MG63 (cell line): ENCODE measurements around the gene B4GALT3. TPM values are rescaled to one million over a fixed set of nuclear protein-coding genes. Genes with fewer than 3 reads are reported as not detected.
A peak's percentile ranks its signal among the peaks of the same experiment; 100 is the strongest.

Experiments
- DNase-seq: peaks from one replicate; pipeline ENCODE4 v3.0.0-alpha.2; 2020
- H3K27me3 ChIP-seq: fragments of 250-450 bp; sonication (Bioruptor Pico); 2 replicates; pipeline ENCODE4 v1.5.1; 2020; ENCODE audit warnings: mild to moderate bottlenecking, moderate library complexity
- H3K36me3 ChIP-seq: fragments of 250-450 bp; sonication (Bioruptor Pico); 2 replicates; pipeline ENCODE4 v1.5.1; 2020; ENCODE audit warnings: mild to moderate bottlenecking, moderate library complexity
- H3K4me3 ChIP-seq: fragments of 250-450 bp; sonication (Bioruptor Pico); 2 replicates; pipeline ENCODE4 v1.5.1; 2020; ENCODE audit warnings: mild to moderate bottlenecking, moderate library complexity
- H3K9me3 ChIP-seq: fragments of 250-450 bp; sonication (Bioruptor Pico); 2 replicates; pipeline ENCODE4 v1.5.1; 2020; ENCODE audit warnings: mild to moderate bottlenecking, moderate library complexity
- total RNA-seq: library from RNA; depleted of rRNA; stranded (reverse); fragments of >200 nt; shearing (Covaris generic); gene quantifications from 2 replicates; pipeline ENCODE4 v1.2.3, GENCODE V29; 2014; ENCODE audit warnings: low replicate concordance

B4GALT3 gene
- total RNA-seq, 1 experiment from 2014 or later: 25.7 TPM

DNA sequence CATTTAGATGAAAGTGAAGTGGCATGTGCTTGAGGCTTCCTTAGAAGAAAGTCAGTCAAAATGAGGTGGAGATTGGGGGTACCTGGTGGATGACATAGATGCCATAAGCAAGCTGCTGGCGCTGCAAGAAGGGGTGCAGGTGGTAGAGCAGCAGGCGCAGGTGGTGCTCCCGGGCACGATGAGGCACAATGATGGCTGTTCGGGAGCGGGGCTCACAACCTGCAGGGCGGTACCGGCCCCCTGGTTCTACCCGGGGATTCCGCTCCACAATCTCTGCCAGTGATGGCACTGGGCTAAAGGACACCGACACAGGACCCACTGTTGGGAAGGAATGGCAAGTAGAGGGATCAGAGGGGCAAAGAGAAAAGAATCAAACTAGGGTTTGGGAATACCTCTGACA is 2.4 kb downstream of the B4GALT3 start:
- Histone ChIP-seq H3K36me3 (peaks cover 50% of the 10 kb centered on the region), H3K9me3 (no peaks in the 10 kb centered on the region), H3K27me3 (no peaks in the 10 kb centered on the region), H3K4me3 (no peak overlapping the region)
- no peak for DNase-seq

DNA sequence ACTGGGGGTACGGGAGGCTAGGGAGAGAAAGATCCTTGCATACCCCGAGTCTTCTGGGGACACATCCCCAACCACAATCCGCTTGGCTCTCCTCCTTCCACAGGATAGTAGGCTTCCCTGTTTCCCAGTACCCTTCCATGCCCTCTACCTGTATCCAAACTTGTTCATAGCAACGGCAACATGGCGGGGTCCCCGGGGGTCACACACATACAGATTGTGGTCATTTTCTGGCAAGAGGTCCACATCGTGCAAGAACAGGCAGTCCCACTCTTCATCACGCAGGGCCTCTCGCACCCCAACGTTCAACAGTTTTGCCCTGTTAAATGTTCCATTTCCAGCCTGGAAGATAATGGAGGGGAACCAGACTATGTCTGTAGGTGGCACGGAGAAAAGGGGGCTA is 3.6 kb downstream of the B4GALT3 start:
- H3K36me3 ChIP-seq: peaks cover 58% of the 10 kb centered on the region

DNA sequence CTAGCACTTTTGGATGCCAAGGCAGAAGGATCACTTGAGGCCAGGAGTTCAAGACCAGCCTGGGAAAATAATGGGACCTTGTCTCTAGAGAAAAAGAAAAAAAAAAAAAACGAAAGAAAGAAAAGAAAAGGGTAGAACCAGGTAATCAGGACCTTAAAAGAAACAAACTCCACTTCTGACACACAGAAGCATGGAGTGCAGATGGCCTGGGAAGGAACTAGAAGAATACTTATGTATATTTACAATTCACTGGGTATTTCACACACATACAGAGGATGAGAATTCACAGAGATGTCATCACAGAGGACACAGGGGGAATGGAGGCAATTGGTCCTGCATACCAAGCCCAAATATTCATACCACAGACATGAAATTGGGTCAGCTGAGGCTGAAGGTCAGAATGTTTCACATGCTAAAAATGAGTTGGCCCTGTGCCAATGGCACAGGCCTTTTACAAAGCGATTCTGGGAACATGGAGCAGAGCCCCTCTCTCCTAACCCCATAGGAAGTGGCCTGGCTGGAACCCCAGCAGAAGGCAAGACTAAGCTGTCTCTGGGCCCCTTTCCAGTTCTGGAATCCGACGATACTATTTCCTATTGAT is 4.4 kb downstream of the B4GALT3 start:
- H3K27me3 ChIP-seq: no peaks in the 10 kb centered on the region
- H3K9me3 ChIP-seq: no peaks in the 10 kb centered on the region
- H3K4me3 ChIP-seq: no peak overlapping the region
- peak; percentile 41 for DNase-seq
- H3K36me3 ChIP-seq: peaks cover 59% of the 10 kb centered on the region

More for the DNA sequence above, 3.6 kb downstream of the B4GALT3 start:
- H3K27me3 ChIP-seq: no peaks in the 10 kb centered on the region
- no peak for DNase-seq
- no peak overlapping the region for H3K4me3 ChIP-seq
- H3K9me3 ChIP-seq: no peaks in the 10 kb centered on the region

DNA sequence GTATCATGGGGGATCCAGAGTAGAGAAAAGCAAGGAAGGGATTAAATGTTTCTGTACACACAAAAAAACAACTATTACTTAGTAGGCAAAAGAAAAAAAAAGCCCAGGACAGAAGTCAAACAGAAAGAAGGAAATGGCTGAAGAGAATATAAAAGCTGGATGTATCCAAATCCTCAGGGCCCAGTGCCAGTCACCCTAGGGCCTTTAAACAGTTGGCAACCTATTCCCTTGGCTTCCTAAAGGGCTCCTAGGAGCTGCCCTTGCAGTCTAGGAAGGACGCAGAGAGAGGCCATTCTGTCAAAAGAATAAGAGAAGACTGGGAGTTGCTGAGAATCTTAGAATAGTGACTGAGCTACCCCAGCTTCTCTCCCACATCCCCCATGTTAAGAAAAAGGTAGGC is 5.0 kb downstream of the B4GALT3 start:
- Histone ChIP-seq H3K36me3 (peaks cover 59% of the 10 kb centered on the region), H3K9me3 (no peaks in the 10 kb centered on the region), H3K4me3 (no peak overlapping the region), H3K27me3 (no peaks in the 10 kb centered on the region)
- no peak for DNase-seq

DNA sequence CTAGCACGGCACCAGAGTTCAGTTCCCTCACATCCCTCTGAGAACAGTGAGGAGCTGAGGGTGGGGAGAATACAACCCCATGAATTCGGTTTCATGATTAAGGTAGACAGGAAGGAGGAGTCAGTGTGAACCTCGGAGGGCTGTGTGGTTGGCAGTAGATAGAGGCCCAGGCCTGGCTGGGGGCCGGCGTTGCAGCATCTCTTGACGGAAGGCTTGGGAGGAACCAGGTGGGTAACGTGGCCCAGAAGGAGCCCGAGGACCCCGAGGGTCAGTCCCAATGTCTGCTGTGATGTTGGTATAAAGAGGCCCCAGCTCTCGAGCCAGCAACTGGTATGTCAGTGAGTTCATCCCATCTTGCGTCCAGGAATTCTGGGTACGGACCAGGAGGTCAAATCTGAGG is 5.6 kb downstream of the B4GALT3 start:
- Histone ChIP-seq H3K4me3 (no peak overlapping the region), H3K27me3 (no peaks in the 10 kb centered on the region), H3K36me3 (peaks cover 59% of the 10 kb centered on the region), H3K9me3 (no peaks in the 10 kb centered on the region)
- DNase-seq: no peak

DNA sequence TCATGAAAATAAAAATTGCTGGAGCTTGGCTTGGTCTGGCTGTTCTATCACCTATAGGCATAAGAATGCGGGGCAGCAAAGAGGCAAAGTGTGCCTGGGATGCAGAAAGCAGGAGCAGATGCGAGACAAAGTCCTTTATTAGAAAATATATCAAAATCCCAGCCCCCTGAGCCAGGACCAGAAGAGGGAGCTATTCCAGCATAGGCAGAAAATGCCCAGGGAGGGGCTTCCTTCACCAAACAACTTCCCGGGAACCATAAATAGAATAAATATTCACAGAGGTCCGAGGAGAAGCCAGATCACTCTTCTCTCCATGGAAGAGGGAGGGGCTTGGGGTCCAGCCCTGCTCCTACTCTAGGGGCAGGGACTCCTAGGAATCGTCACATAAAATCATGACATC is 6.1 kb downstream of the B4GALT3 start:
- Histone ChIP-seq H3K27me3 (no peaks in the 10 kb centered on the region), H3K9me3 (no peaks in the 10 kb centered on the region), H3K4me3 (no peak overlapping the region), H3K36me3 (peaks cover 57% of the 10 kb centered on the region)
- no peak for DNase-seq

DNA sequence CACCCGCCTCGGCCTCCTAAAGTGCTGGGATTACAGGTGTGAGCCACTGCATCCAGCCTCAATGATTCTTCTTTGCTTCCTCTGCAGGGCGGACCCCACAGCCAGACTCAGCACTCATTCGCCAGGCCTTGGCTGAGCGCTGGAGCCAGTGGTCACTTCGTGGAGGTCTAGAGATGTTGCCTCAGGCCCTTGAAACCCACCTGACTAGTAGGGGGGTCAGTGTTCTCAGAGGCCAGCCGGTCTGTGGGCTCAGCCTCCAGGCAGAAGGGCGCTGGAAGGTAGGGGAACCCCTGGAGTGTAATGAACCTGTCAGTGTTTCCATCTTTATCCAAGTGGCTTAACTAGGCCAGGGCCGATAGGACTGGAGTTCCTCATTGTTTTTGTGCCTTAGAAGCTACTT is 8.4 kb downstream of the B4GALT3 start:
- Histone ChIP-seq H3K9me3 (no peaks in the 10 kb centered on the region), H3K27me3 (no peaks in the 10 kb centered on the region), H3K4me3 (no peak overlapping the region), H3K36me3 (peaks cover 48% of the 10 kb centered on the region)
- DNase-seq: no peak

DNA sequence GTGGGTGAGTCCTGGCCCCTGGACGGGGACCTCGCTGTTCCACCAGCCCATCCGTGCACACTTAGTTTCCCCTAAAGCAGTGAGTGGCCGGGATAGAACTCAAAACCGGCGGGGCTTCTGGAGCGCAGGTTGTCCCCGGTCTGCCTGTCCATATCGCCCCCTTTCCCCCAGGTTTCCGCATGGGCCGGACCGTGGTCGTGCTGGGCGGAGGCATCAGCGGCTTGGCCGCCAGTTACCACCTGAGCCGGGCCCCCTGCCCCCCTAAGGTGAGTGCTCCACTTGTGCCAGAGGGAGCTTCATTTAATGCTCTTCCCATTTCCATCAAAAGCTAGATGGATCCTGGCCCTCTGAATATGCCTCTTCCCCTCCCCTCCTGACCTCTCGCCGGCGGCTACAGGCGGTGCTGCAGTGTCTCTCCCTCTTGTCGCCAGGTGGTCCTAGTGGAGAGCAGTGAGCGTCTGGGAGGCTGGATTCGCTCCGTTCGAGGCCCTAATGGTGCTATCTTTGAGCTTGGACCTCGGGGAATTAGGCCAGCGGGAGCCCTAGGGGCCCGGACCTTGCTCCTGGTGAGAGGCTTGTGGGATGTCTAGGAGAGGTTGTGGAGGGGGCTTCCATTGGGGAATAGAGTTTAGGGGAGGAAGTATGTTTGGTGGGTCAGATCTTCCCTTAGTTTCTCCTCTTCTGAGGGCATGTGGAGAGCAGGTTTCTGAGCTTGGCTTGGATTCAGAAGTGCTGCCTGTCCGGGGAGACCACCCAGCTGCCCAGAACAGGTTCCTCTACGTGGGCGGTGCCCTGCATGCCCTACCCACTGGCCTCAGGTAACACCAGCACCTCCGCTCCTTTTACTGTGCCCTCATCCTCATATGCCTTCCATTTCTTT is 10.4 kb downstream of the B4GALT3 start:
- Histone ChIP-seq H3K4me3 (peak overlapping the region; percentile 74), H3K36me3 (peaks cover 45% of the 10 kb centered on the region), H3K27me3 (no peaks in the 10 kb centered on the region), H3K9me3 (no peaks in the 10 kb centered on the region)
- no peak for DNase-seq

DNA sequence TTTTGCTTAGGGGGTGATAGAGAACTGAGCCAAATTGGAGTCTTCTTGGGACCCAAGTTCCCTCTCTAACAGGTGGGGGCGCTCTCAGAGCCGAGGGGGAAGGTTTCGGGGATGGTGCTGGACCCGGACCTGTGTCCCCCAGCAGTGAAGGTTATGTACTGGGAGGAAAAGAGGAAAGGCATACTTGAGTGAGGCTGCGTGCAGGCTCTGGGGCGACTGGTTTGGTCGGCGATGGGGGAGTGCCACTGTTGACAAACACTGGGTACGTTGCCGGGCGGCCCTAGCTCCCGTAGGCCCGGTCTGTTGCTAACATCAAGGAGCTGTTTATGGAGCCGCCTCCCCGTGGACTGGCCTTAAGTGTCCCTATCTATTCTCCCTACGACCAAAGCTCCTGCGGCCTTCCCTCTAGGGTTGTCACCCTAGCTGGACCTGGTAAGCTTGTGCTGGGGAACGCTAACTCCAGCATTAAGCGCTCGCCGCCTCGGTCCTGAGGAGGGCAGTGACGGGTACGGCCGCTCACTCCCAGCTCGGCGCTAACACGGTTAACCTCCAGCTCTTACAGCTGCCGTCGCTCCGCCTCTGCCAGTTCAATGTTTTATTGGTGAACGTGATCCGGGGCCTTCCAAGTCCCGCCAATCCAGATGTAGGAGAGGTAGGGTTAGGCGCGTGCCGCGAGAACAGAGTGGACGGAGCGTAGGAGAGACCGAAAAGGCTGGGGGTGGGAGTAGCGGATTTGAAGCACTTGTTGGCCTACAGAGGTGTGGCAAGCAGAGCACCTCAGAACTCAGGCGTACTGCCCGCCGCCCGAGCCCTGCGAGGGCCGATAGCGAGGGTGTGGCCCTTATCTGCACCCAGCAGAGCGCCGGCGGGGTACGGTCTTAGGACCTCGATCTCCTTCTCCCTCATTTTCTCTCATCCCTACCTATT is 11.3 kb downstream of the B4GALT3 start, which contains the start of gene PPOX:
Gene PPOX, plus strand, starts transcription at position 685 of the 927 bp plus-strand sequence. CDS start 422 bp downstream, outside the sequence.
- H3K4me3 ChIP-seq: peak within 1 kb of the TSS; percentile 74
- H3K36me3 ChIP-seq: peaks cover 43% of the 10 kb centered on the region
- peak; percentile 99 for DNase-seq
- no peaks in the 10 kb centered on the region for H3K27me3 ChIP-seq
- no peaks in the 10 kb centered on the region for H3K9me3 ChIP-seq

DNA sequence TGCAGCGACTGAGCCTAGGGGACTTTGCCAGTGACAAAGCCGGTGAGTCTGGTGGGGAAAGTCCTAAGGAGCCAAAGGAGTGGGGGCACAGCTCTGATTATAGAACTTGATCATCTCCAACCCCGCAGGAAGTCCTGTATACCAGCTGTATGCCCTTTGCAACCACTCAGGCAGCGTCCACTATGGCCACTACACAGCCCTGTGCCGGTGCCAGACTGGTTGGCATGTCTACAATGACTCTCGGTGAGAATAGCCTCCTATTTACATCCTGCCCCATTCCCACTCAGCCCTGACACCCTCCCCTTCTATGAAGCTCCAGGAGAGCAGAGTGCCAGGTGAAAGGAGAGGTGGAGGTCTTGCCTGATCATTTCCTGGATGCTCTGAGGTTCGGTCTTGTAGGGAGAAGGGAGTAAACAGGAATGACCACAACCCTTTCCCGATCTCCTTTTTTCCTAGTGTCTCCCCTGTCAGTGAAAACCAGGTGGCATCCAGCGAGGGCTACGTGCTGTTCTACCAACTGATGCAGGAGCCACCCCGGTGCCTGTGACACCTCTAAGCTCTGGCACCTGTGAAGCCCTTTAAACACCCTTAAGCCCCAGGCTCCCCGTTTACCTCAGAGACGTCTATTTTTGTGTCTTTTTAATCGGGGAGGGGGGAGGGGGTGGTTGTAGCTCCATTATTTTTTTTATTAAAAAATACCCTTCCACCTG is 12.3 kb downstream of the B4GALT3 start:
- Histone ChIP-seq H3K27me3 (no peaks in the 10 kb centered on the region), H3K9me3 (no peaks in the 10 kb centered on the region), H3K4me3 (peak overlapping the region; percentile 74), H3K36me3 (peaks cover 42% of the 10 kb centered on the region)
- DNase-seq: no peak

DNA sequence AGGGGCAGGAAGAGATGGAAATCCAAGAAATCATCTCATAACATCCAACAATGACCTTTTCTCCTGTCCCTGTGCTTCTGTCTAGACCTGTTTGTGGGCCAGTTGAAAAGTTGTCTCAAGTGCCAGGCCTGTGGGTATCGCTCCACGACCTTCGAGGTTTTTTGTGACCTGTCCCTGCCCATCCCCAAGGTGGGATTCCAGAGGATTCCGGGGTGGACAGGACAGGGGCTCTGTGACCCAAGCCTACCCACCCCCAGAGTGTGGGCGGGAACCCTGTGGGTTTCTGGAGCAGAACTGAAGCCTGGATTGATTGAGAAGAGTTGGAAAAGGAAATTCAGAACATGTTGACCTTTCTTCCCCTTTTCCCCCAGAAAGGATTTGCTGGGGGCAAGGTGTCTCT is 13.5 kb downstream of the B4GALT3 start:
- Histone ChIP-seq H3K4me3 (no peak overlapping the region), H3K36me3 (peaks cover 36% of the 10 kb centered on the region), H3K9me3 (no peaks in the 10 kb centered on the region), H3K27me3 (no peaks in the 10 kb centered on the region)
- no peak for DNase-seq

DNA sequence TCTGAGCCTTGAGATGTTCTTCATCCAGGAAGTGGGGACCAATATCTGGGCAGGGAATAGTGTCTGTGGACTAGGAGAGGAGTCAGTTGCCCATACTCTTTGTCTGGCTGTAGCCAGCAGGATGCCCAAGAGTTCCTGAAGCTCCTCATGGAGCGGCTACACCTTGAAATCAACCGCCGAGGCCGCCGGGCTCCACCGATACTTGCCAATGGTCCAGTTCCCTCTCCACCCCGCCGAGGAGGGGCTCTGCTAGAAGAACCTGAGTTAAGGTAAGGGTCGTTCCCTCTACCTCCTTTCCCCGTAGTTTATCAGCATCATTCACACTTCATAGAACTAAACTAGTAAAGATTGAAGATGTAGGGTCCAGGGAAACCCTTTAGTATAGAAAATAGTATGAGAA is 14.5 kb downstream of the B4GALT3 start:
- H3K4me3 ChIP-seq: no peak overlapping the region
- DNase-seq: no peak
- H3K27me3 ChIP-seq: no peaks in the 10 kb centered on the region
- peaks cover 43% of the 10 kb centered on the region for H3K36me3 ChIP-seq
- H3K9me3 ChIP-seq: no peaks in the 10 kb centered on the region

DNA sequence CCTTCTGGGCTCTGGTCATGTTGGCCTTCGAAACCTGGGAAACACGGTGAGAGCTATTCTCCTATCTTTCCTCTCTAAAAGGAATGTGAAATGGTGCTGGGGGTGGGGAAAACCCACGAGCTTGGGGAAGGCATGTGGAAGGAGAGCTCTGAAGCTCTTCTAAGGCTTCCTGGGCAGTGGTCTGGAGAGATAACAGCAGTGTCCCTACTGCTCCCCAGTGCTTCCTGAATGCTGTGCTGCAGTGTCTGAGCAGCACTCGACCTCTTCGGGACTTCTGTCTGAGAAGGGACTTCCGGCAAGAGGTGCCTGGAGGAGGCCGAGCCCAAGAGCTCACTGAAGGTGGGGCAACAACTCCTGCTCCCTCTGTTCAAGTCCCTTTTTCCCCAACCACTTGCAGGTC is 15.3 kb downstream of the B4GALT3 start:
- peaks cover 43% of the 10 kb centered on the region for H3K36me3 ChIP-seq
- no peak for DNase-seq

DNA sequence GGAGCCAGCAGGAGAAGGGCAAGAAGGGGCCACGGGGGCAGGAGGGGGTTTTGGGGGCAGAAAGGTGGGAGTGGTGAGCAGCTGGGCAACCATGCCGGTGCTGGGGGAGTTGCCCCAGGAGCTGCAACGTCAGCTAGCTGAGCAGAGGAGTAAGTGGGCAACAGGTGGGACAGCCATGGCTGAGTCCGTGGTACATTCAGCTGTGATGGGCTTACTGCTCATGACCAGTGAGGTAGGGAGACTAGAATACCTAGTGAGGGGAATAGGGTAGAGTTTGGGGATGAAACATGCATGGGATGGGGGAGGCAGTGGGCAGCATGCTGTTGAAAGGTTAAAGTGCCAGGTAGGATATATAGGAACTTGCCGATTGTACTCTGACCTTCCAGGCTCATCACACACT is 15.7 kb downstream of the B4GALT3 start:
- Histone ChIP-seq H3K36me3 (peaks cover 43% of the 10 kb centered on the region), H3K9me3 (no peaks in the 10 kb centered on the region), H3K4me3 (no peak overlapping the region), H3K27me3 (no peaks in the 10 kb centered on the region)
- no peak for DNase-seq

More for the DNA sequence above, 15.3 kb downstream of the B4GALT3 start:
- Histone ChIP-seq H3K4me3 (no peak overlapping the region), H3K9me3 (no peaks in the 10 kb centered on the region), H3K27me3 (no peaks in the 10 kb centered on the region)

DNA sequence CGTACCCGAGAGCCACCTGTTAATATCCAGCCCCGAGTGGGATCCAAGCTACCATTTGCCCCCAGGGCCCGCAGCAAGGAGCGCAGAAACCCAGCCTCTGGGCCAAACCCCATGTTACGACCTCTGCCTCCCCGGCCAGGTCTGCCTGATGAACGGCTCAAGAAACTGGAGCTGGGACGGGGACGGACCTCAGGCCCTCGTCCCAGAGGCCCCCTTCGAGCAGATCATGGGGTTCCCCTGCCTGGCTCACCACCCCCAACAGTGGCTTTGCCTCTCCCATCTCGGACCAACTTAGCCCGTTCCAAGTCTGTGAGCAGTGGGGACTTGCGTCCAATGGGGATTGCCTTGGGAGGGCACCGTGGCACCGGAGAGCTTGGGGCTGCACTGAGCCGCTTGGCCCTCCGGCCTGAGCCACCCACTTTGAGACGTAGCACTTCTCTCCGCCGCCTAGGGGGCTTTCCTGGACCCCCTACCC is 16.6 kb downstream of the B4GALT3 start:
- Histone ChIP-seq H3K9me3 (no peaks in the 10 kb centered on the region), H3K36me3 (peaks cover 44% of the 10 kb centered on the region), H3K4me3 (no peak overlapping the region; the same call in 1 of the 2 replicates), H3K27me3 (no peaks in the 10 kb centered on the region)
- no peak for DNase-seq

DNA sequence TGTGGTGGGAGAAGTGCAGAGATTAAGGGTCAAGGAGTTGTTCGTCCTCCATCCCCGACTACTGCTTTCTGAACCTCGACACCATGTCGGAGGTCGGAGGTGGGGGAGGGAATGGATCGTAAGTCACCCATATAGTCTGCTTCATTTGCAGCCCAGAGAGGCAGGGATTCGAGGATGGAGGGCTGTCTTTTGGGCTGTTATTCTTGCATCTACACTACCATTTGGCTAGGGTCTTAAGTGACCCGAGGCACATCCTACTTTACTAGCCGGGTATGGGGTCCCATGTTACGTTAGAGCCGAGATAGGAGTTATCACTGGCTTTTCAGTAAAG is 17.4 kb downstream of the B4GALT3 start:
- Histone ChIP-seq H3K9me3 (no peaks in the 10 kb centered on the region), H3K36me3 (peaks cover 49% of the 10 kb centered on the region), H3K27me3 (no peaks in the 10 kb centered on the region), H3K4me3 (peak overlapping the region; percentile 88)
- DNase-seq: no peak
